Astrocyte (in vitro differentiated cells and primary cell): ENCODE measurements around the gene RARRES1. TPM values are rescaled to one million over a fixed set of nuclear protein-coding genes. Genes with fewer than 3 reads are reported as not detected.

ENCODE experiments used
- DNase-seq: peaks from one replicate; pipeline ENCODE4 v3.0.0-alpha.2; 2010; ENCODE audit warnings: low read depth
- FAIRE-seq: peaks from 2 replicates; lab custom pipeline; 2011; peaks lifted over from hg19 to GRCh38; lab: Jason Lieb, UNC
- H2AFZ ChIP-seq: 2 replicates; pipeline ENCODE4 v1.6.0; 2012; ENCODE audit warnings: low read depth, low read length, inconsistent platforms
- H3K27ac ChIP-seq: 2 replicates; pipeline ENCODE4 v1.5.1; 2011; ENCODE audit warnings: low read depth, low read length, inconsistent platforms
- H3K27me3 ChIP-seq: 2 replicates; pipeline ENCODE4 v1.6.0; 2011; ENCODE audit warnings: low read length, inconsistent platforms; ENCODE audit not compliant: insufficient read depth
- H3K36me3 ChIP-seq: 2 replicates; pipeline ENCODE4 v1.5.1; 2011; ENCODE audit warnings: low read length, inconsistent platforms; ENCODE audit not compliant: insufficient read depth
- H3K4me1 ChIP-seq: 2 replicates; pipeline ENCODE4 v1.5.1; 2011; ENCODE audit warnings: low read length, inconsistent platforms; ENCODE audit not compliant: insufficient read depth
- H3K4me2 ChIP-seq: 2 replicates; pipeline ENCODE4 v1.6.0; 2012; ENCODE audit warnings: low read length, inconsistent platforms
- H3K4me3 ChIP-seq: 2 replicates; pipeline ENCODE4 v1.5.1; 2011; ENCODE audit warnings: low read depth, mild to moderate bottlenecking, low read length, inconsistent platforms; ENCODE audit not compliant: insufficient read depth
- H3K79me2 ChIP-seq: 2 replicates; pipeline ENCODE4 v1.6.0; 2012; ENCODE audit warnings: mild to moderate bottlenecking, low read length, inconsistent platforms; ENCODE audit not compliant: insufficient read depth
- H3K9ac ChIP-seq: 2 replicates; pipeline ENCODE4 v1.6.0; 2012; ENCODE audit warnings: mild to moderate bottlenecking, low read length, inconsistent platforms
- H3K9me3 ChIP-seq: 2 replicates; pipeline ENCODE4 v1.5.1; 2012; ENCODE audit warnings: low read depth, mild to moderate bottlenecking, low read length, inconsistent platforms; ENCODE audit not compliant: insufficient read depth
- H4K20me1 ChIP-seq: 2 replicates; pipeline ENCODE4 v1.6.0; 2012; ENCODE audit warnings: low read length, inconsistent platforms; ENCODE audit not compliant: insufficient read depth
- H3K27ac Mint-ChIP-seq: one replicate; pipeline ENCODE4 v1.8.0; 2021; ENCODE audit warnings: mild to moderate bottlenecking, mixed read lengths; ENCODE audit not compliant: unreplicated experiment
- H3K27me3 Mint-ChIP-seq: one replicate; pipeline ENCODE4 v1.8.0; 2021; ENCODE audit warnings: low read depth, mixed read lengths; ENCODE audit not compliant: unreplicated experiment
- H3K36me3 Mint-ChIP-seq: one replicate; pipeline ENCODE4 v1.8.0; 2021; ENCODE audit warnings: low read depth, mixed read lengths; ENCODE audit not compliant: unreplicated experiment
- H3K4me1 Mint-ChIP-seq: one replicate; pipeline ENCODE4 v1.8.0; 2021; ENCODE audit warnings: low read depth, mixed read lengths; ENCODE audit not compliant: unreplicated experiment
- H3K4me3 Mint-ChIP-seq: one replicate; pipeline ENCODE4 v1.8.0; 2021; ENCODE audit warnings: mild to moderate bottlenecking, moderate library complexity, mixed read lengths; ENCODE audit not compliant: unreplicated experiment
- H3K9me3 Mint-ChIP-seq: one replicate; pipeline ENCODE4 v1.8.0; 2021; ENCODE audit warnings: mild to moderate bottlenecking, mixed read lengths; ENCODE audit not compliant: unreplicated experiment
- CTCF ChIP-seq: IDR thresholded peaks from 2 replicates; pipeline ENCODE4 v1.5.1; 2011; ENCODE audit warnings: low read depth, mild to moderate bottlenecking, inconsistent platforms, low read length, moderate library complexity; ENCODE audit not compliant: insufficient read depth
- EZH2 ChIP-seq: IDR thresholded peaks from 2 replicates; pipeline ENCODE4 v1.6.1; 2012; ENCODE audit warnings: mild to moderate bottlenecking, low read length, inconsistent platforms; ENCODE audit not compliant: insufficient read depth
- total RNA-seq: library from RNA; stranded (reverse); gene quantifications from 2 replicates; pipeline ENCODE4 v1.2.1, GENCODE V29; 2021

The RARRES1 gene
- total RNA-seq, 1 donor from 2014 or later: 1.2 TPM

DNA sequence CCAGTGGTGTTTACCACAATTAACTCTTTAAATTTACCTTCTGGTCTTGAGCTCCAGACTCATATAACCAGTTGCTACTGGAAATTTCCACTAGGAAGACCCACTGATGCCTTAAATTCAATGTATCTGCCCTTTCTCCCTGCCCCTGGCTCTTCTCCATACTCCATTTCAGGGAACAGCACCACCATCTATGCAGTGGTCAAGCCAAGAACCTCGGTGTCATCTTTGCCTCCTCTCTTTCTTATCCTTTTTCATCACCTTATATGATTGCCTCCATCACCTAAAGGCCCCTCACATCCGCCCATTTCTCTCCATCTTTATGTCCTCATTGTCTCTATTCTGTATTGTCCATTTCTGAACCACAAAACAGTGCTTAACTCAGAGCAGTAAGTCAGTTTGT, 48.9 kb upstream of the RARRES1 start:
- Histone ChIP-seq H2AFZ (no peak overlapping the region), H3K9ac (no peak overlapping the region), H3K27ac (no peak overlapping the region), H3K9me3 (no peaks in the 10 kb centered on the region), H3K4me1 (no peaks in the 10 kb centered on the region), H3K4me2 (no peak overlapping the region), H3K79me2 (no peaks in the 10 kb centered on the region), H3K27me3 (no peaks in the 10 kb centered on the region), H3K4me3 (no peak overlapping the region), H3K36me3 (no peaks in the 10 kb centered on the region), H4K20me1 (no peaks in the 10 kb centered on the region)
- no peaks in the 10 kb centered on the region for H3K36me3 Mint-ChIP-seq
- H3K4me3 Mint-ChIP-seq: no peak overlapping the region
- H3K9me3 Mint-ChIP-seq: no peaks in the 10 kb centered on the region
- no peaks in the 10 kb centered on the region for H3K27me3 Mint-ChIP-seq
- FAIRE-seq: no peak
- H3K27ac Mint-ChIP-seq: no peak overlapping the region
- H3K4me1 Mint-ChIP-seq: peaks cover 2% of the 10 kb centered on the region
- no peak for DNase-seq
- no peak for TF ChIP-seq EZH2
- no peak for TF ChIP-seq CTCF

DNA sequence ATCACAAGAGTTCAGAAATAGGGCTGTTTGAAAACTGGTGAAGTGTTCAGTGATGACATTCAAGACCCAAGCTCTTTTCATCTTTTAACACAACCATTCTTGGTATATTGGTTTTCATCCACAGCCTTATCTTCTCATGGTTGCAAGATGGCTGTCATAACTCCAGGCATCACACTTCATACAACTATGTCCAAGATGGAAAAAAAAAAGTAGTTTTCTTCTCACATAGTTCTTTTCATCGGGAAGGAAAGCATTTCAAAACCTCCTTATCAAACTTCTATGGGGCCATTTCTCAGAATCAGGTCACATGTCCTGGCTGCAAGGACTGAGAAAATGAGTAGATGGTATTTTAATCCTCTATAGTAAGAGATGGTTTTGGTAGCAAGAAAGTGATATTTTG, 48.5 kb upstream of the RARRES1 start:
- H3K4me2 ChIP-seq: no peak overlapping the region
- no peak for TF ChIP-seq CTCF
- no peak for TF ChIP-seq EZH2
- no peak overlapping the region for H2AFZ ChIP-seq
- Mint-ChIP-seq H3K9me3 (no peaks in the 10 kb centered on the region), H3K27me3 (no peaks in the 10 kb centered on the region), H3K4me3 (no peak overlapping the region), H3K4me1 (peaks cover 2% of the 10 kb centered on the region), H3K27ac (no peak overlapping the region), H3K36me3 (no peaks in the 10 kb centered on the region)
- H3K27ac ChIP-seq: no peak overlapping the region
- H3K9ac ChIP-seq: no peak overlapping the region
- H3K36me3 ChIP-seq: no peaks in the 10 kb centered on the region
- DNase-seq: no peak
- H3K9me3 ChIP-seq: no peaks in the 10 kb centered on the region
- H3K4me1 ChIP-seq: no peaks in the 10 kb centered on the region
- no peak overlapping the region for H3K4me3 ChIP-seq
- no peak for FAIRE-seq
- H3K27me3 ChIP-seq: no peaks in the 10 kb centered on the region
- no peaks in the 10 kb centered on the region for H4K20me1 ChIP-seq
- no peaks in the 10 kb centered on the region for H3K79me2 ChIP-seq

- no peaks in the 10 kb centered on the region for H3K36me3 ChIP-seq
- H3K79me2 ChIP-seq: no peaks in the 10 kb centered on the region
- H3K27ac ChIP-seq: no peak overlapping the region
- Mint-ChIP-seq H3K9me3 (no peaks in the 10 kb centered on the region), H3K36me3 (no peaks in the 10 kb centered on the region), H3K4me3 (no peak overlapping the region), H3K27me3 (peaks cover 2% of the 10 kb centered on the region), H3K4me1 (peaks cover 2% of the 10 kb centered on the region), H3K27ac (no peak overlapping the region)
- no peak overlapping the region for H2AFZ ChIP-seq
- H3K9me3 ChIP-seq: no peaks in the 10 kb centered on the region
- no peaks in the 10 kb centered on the region for H3K27me3 ChIP-seq
- no peaks in the 10 kb centered on the region for H4K20me1 ChIP-seq
- no peaks in the 10 kb centered on the region for H3K4me1 ChIP-seq
- H3K4me2 ChIP-seq: no peak overlapping the region
- DNase-seq (no peak), FAIRE-seq (no peak)
- TF ChIP-seq EZH2: no peak
- no peak for TF ChIP-seq CTCF
- no peak overlapping the region for H3K4me3 ChIP-seq
- no peak overlapping the region for H3K9ac ChIP-seq
Measured at GRCh38 chr3:158777161-158777873, 45.1 kb upstream of the RARRES1 start.
